ENCODE measurements around the gene CNP.
"Not testable (repeated sequence)": the region's sequence is repeated elsewhere in the genome, so short reads cannot be mapped to it uniquely, and the experiment has no call there.

CNP gene

GRCh38 chr17:41966463-41967140 lies at the start of gene CNP:
CNP (plus strand) TSS chr17:41966795; CDS start chr17:41966885, 90 bp downstream.
- peak; percentile 90 for DNase-seq

DNA sequence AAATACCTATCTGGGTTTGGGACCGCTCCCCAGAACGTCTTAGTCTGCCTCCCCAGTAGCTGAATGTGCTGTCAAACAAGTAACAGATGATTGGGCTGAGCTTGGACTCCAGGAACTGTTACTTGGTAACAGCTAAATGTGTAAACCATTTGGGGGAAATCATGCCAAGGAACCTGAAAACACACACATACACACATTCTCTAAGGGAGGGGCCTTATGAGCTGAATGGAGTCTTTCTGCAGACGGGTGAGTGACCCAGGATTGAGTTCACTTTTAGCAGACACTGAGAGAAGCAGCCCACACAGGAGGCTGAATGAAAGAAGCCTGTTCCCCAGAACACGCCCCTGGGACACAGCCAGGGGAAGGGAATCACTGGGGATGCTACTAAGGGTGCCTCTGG lies 49.4 kb upstream of the CNP start:
- no peak for DNase-seq

- peak; percentile 42 for DNase-seq
Observed at GRCh38 chr17:41917679-41918313, 48.8 kb upstream of the CNP start.

GRCh38 chr17:41918314-41919164 lies 48.1 kb upstream of the CNP start, which contains the start of gene ACLY:
ACLY (minus strand) TSS chr17:41918951; CDS start chr17:41913873, 5,078 bp downstream.
- DNase-seq = peak; percentile 96

- no peak for DNase-seq
Observed at GRCh38 chr17:41919165-41919817, 47.3 kb upstream of the CNP start.

GRCh38 chr17:41919840-41920579 lies 46.6 kb upstream of the CNP start:
- no peak for DNase-seq

DNA sequence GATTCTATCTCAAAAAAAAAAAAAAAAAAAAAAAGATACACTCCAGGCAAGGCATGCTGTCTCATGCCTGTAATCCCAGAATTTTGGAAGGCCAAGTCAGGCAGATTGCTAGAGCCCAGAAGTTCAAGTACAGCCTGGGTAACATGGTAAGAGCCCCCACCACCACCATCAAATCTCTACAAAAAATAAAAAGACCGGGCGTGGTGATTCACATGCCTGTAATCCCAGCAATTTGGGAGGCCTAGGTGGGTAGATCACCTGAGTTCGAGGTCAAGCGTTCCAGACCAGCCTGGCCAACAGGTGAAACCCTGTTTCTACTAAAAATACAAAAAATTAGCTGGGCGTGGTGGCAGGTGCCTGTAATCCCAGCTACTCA lies 46.0 kb upstream of the CNP start:
- DNase-seq = no peak

- DNase-seq = no peak
Observed at GRCh38 chr17:41925991-41926590, 40.5 kb upstream of the CNP start.

- no peak for DNase-seq
Observed at GRCh38 chr17:41928693-41929251, 37.8 kb upstream of the CNP start.

DNA sequence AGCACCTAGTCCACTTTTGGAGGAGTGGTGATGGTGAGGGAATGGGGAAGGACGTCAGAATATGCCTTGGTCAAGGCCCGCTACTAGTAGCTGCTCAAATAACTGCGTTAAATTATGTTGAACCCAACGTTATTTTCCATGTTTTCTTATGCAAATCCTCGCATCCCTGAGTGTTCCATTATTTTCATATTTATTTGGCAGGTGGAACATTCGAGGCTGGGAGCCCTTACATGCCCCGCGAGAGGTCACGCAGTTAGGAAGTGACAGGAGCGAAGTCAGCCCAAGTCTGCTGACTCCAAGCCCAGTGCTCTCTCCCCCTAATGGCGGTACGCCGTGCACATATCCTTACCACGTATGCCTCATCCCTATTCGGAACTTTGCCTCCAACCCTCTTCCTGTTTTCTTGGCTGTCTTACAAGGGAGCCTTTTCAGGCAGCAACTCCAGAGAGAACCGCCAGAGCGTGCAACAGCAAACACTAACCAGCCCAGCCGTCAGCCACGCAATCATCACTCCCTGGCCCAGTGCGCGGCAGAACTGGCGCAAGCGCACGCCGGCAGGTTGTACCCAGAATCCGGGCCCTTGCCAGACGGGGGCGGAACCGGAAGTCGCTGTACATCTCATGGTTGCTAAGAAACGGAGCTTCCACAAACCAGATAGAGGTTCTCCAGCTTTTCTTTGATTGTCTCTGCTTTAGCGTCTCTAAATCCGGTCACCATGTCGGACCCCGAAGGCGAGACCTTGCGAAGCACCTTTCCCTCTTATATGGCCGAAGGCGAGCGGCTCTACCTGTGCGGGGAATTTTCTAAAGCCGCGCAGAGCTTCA lies 36.4 kb upstream of the CNP start, which contains the start of gene ODAD4:
TSS of gene ODAD4 (plus strand) at position 609 of the 824 bp plus-strand sequence. CDS start at position 716, 107 bp downstream.
- DNase-seq = peak; percentile 97

- DNase-seq = not testable (repeated sequence)
Observed at GRCh38 chr17:41930833-41931156, 35.8 kb upstream of the CNP start.

- DNase-seq = not testable (repeated sequence)
Observed at GRCh38 chr17:41931715-41932114, 34.9 kb upstream of the CNP start.

DNA sequence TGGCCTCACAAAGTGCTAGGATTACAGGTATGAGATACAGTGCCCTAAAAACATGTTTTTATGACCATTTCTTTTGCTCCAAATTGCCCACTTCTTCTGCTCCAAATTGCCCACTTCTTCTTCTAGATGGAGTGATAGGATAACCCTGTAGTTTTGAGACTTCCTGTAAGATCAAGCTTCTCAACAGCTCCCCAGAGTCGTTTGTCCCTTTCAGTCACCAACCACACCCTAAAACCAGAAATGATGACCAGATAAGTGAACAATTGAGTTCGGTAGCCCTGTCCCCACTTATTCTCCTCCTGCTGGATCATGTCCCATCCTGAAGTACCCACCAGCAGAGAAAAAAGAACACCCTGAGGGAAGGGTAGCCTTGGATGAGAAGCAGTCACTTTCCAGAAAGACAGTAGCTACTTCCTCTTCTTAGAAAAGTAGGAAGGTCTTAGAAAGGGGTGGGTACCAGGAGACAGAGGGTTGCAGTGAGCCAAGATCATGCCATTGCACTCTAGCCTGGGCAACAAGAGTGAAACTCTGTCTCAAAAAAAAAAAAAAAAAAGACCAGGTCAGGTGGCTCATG lies 33.7 kb upstream of the CNP start:
- DNase-seq = no peak

DNA sequence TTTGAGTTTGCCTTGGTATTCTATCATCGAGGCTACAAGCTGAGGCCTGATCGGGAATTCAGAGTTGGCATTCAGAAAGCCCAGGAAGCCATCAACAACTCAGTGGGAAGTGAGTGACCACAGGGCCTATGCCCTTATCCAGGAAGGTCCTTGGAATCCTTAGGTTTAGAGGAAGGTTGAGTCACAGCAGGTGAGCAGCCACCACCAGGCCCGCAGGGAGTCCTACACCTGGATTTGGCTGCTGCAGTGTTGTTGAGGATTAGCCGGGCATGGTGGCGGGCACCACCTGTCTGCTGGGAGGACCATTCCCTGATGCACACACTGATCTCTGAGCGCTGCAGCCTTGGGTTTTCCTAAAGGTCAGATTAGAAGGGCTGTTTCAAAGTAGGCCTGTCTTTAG lies 31.0 kb upstream of the CNP start:
- DNase-seq = no peak

- no peak for DNase-seq
Observed at GRCh38 chr17:41937970-41938954, 28.3 kb upstream of the CNP start.

- no peak for DNase-seq
Observed at GRCh38 chr17:41939044-41939692, 27.4 kb upstream of the CNP start.

DNA sequence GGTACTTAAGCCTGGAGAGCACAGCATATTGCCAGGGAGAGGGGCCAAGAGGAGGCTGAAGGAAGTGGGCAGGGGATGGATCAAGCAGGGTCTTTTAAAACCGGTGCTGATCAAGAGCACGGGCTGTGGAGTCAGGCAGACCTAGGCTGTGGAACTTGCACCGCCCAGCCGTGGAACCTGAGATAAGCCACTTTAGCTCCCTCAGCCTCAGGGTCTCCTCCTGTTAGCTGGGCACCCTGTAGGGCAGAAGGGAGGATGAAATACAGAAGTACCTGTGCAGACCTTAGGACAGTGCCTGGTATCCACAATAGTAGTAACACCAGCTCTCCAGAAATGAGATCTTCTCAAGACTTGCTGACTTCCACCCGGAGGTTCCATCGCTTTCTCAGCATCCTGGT lies 26.9 kb upstream of the CNP start:
- DNase-seq = no peak

- DNase-seq = no peak
Observed at GRCh38 chr17:41941168-41941567, 25.4 kb upstream of the CNP start.
